Measurements from ENCODE around the gene AURKAIP1.
A peak's percentile ranks its signal among the peaks of the same experiment; 100 is the strongest.

Gene AURKAIP1

DNA sequence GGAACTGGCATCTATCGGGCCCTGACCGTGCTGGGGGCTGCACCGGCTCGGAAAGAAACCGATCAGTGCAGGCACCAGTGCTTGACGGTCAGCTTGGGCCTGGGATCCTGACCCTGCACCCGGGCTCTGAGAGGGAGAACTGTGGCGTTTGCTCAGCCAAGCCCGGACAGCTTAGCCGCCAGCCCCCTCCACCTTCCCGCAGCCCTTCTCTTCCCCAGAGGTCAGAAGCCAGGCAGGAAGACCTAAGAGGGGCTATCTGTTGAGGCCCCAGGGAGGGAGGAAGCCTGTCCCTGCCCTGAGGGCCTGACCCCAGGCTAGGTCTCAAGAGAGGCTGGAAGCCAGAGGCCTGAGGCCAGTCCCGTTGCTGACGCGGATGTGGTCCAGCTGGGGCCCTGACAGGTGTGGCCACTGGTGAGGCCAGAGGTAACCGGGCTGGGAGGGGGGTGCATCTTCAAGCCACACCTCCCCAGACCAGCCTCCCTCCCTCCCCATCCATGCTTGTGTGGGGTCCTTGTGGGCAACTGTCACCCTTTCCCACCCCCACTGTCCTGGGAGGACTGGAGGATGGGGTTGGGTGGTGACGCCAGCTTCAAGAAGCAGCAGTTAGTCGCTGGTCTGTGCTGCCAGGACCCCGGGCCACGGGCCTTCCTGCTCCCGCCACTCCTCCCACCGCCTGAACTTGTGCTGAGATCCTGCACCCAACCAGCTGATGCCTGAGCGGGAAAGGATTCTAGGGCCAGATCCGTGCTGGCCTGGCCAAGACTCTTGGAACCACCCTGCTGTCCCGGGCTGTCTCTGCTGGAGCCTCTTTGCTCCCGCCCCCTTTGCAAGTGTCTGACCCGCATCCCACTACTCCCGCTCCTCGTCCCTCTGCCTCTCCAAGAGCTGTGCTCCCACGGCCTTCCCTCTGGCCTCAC lies 23.2 kb downstream of the AURKAIP1 start:
- no peak for TF ChIP-seq JUND (IDR thresholded peaks at IDR 0.05; ENCODE audit: low read depth)
- in situ Hi-C loops (cut with HindIII; ENCODE audit: low pct_unique_long_range_greater_than_20kb, low sequenced_read_pairs) = no loop called here
- peak in 1 of 2 experiments; percentile 45 for DNase-seq (ENCODE audit: low read depth in 1 of 2, low spot score in 1 of 2)

DNA sequence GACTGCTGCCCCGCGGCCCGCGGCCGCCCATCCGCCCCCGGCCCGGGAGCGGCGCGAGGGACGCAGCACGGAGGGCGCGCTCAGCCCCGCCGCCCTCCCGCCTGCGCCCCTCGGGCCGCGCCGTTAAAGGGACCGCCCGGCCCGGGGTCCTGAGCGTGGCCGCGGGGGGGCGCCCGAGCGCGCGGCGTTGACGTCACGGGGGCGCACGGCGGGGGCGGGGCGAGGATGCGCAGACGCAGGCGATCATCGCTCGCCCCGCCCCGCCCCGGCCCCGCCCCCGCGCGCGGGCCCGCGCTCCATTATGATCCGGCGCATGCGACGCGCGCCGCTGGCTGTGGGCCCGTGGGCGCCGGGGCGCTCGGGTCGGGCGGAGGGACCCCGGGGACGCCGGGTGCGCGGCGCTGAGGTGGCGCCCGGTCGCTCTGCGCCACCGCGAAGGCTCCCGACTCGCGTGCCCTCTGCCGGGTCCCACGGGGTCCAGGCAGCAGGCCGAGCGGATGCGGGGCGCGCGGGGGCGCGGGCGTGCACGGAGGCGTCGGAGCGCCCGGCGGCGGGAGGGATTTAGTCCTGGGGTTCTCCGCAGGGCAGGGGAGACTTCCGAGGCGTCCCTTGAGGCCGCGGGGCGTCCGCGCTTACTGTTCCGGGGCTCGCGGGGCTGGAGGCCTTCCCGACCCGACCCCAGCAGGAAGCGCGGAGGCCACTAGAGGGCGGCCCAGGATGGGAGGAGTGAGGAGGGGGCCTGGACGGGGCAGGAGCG lies 25.6 kb downstream of the AURKAIP1 start, which contains the start of gene DVL1:
TSS of gene DVL1 (minus strand) at position 163 of the 757 bp plus-strand sequence. CDS start 353 bp downstream, outside the sequence.
- TF ChIP-seq JUND (IDR thresholded peaks at IDR 0.05; ENCODE audit: low read depth) = no peak
- in situ Hi-C loops (cut with HindIII; ENCODE audit: low pct_unique_long_range_greater_than_20kb, low sequenced_read_pairs) = no loop called here
- peak; percentile 56 to 65 for DNase-seq (ENCODE audit: low read depth in 1 of 2, low spot score in 1 of 2)

DNA sequence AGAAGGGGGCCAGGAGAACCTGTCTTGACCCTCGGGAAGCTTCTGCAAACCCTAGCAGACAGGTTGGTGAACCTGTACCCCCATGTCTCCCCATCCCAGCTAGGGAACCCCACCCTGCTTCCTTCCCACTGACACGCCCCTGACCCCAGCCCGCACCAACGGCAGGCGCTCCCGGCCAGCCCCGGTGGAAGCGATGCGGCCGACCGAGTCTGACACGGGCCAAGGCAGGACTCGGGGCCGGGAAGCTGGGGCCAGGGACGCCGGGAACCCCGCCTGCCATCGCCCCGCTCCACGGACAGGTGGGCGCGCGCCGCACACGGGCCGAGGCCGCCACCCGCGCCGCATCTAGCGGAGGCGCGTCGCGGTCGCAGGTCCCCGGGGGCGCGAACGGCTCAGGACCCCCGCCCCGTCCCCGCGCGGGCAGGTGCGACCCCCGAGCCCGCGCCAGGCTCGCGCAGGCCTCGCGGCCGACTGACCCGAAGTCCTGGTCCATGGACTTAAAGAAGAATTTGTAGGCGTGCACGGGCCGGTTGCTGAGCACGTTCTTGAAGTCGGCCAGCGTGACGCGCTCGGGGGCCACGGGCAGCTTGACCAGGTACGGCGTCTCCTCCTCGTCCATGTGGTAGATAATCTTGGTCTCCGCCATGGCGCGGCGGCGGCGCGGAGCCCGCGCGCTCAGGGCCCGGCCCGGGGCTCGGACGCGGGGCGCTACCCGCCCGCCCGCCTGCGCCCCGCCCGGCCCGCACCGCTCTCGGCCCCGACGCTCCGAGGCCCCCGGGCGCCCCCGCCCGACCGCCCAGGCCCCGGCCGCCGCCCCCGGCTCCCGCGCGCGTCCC lies 26.4 kb downstream of the AURKAIP1 start:
- in situ Hi-C loops (cut with HindIII; ENCODE audit: low pct_unique_long_range_greater_than_20kb, low sequenced_read_pairs) = no loop called here
- TF ChIP-seq JUND (IDR thresholded peaks at IDR 0.05; ENCODE audit: low read depth) = no peak
- DNase-seq (ENCODE audit: low read depth in 1 of 2, low spot score in 1 of 2) = peak in 1 of 2 experiments; percentile 55

DNA sequence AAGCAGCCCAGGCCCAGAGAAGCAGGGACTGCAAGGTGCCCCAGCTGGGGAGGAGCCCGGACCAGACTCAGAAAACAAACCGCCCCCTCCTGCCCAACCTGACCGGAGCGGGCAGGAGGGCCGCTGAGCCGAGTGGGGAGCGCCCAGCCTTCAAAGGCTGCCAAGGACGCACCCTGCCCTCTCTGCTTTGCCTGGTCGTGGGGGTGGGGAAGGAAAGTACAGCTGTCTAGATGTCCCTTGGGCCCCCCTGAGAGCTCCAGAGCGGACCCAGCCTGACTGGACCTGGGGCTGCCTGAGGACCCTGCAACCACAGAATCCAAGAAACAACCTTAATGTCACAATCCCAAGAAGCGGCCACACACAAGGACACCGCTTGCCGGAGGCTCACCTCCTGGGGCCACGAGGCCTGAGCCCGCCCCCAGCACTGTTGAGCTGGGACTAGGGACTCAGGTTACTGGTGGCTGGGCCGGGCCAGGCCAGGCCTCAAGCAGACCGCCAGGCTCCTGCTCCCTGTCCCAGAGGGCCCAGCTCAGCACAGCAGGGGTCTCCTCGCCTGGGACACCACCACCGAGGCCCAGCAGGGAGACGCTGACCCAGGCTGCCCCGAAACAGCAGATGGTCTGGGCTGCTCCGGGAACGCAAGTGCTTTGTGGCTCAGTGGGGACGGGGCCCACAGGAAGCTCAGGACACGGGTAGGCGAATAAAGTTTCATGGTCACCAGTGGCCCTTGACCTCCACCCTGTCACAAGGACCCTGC lies 27.2 kb downstream of the AURKAIP1 start:
- TF ChIP-seq JUND (IDR thresholded peaks at IDR 0.05; ENCODE audit: low read depth) = no peak
- in situ Hi-C loops (cut with HindIII; ENCODE audit: low pct_unique_long_range_greater_than_20kb, low sequenced_read_pairs) = no loop called here
- DNase-seq (ENCODE audit: low read depth in 1 of 2, low spot score in 1 of 2) = peak in 1 of 2 experiments; percentile 49

DNA sequence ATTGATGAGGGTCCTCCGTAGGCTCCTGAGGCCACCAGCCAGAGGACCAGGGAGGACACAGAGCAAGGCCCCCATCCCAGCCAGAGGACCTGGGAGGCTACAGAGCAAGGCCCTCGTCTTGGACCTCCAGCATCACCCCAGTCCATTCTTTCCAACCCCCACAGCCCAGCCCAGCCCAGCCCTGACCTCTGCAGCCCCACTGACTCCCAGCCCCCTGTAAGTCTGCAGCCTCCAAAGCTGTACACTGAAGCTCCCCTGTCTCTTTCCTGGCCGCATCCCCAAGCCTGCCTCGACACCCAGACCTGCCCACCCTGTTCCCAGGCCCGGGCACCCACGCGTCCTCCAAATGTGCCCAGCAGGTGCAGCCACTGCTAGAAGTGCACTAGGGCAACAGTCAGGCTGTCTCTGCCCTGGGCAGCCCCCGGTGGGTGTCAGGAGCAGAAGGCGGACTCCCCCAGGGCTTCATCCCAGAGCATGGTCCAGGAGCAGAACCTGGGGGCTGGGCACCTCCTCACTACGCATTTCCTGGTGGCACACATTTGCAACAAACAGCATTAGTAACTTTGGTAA lies 27.9 kb downstream of the AURKAIP1 start:
- in situ Hi-C loops (cut with HindIII; ENCODE audit: low pct_unique_long_range_greater_than_20kb, low sequenced_read_pairs) = no loop called here
- TF ChIP-seq JUND (IDR thresholded peaks at IDR 0.05; ENCODE audit: low read depth) = no peak

DNA sequence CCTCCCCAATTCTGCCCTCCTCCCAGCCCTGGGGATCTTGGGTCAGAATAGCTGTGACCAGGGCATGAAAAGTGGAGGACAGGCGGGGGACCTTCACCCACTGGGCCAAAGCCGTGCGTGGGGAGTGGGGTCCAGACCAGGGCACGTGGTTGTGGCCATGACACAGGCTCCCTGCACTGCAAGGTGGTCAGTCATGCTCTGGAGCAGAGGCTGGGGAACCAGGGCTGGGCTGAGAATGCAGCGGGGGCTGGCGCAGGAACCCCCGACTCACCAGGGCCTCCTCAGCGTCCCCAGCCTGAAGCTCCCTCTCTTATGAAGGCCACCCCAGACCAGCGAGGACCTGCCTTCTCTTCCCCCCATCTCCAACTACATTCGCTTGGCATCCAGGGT lies 28.5 kb downstream of the AURKAIP1 start:
- in situ Hi-C loops (cut with HindIII; ENCODE audit: low pct_unique_long_range_greater_than_20kb, low sequenced_read_pairs) = no loop called here
- TF ChIP-seq JUND (IDR thresholded peaks at IDR 0.05; ENCODE audit: low read depth) = no peak
- DNase-seq (ENCODE audit: low read depth in 1 of 2, low spot score in 1 of 2) = no peak

More for the DNA sequence above, 27.9 kb downstream of the AURKAIP1 start:
- DNase-seq (ENCODE audit: low read depth in 1 of 2, low spot score in 1 of 2) = no peak

DNA sequence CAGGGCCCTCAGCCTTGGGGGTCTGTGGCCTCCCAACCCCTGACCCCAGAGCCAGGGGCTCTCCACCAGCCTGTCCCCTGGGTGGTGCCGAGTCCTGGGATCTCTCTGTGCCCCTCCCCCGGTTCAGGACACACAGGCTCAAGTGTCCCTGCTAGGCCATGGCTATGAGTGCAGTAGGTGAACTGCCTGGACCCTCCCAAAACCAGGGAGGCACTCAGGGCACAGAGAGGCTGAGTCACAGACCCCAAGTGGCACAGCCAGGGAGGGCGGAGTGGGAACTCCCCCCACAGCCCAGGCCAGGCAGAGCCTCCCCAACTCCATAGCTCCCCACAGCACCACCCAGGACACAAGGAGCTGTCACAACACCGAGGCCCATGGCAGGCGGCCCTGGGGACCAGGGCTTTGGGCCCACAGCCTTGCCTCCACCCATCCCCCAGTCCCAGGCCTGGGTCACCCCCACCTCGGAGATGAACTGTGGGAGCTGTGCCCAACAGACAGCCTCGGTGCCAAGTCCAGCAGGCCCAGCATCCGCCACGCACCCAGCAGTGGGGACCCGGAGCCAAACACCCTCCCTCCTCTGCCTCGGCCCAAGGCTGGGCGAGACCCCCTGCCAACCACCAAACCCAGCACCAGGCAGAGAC lies 29.0 kb downstream of the AURKAIP1 start:
- TF ChIP-seq JUND (IDR thresholded peaks at IDR 0.05; ENCODE audit: low read depth) = no peak
- in situ Hi-C loops (cut with HindIII; ENCODE audit: low pct_unique_long_range_greater_than_20kb, low sequenced_read_pairs) = no loop called here
- DNase-seq (ENCODE audit: low read depth in 1 of 2, low spot score in 1 of 2) = no peak

DNA sequence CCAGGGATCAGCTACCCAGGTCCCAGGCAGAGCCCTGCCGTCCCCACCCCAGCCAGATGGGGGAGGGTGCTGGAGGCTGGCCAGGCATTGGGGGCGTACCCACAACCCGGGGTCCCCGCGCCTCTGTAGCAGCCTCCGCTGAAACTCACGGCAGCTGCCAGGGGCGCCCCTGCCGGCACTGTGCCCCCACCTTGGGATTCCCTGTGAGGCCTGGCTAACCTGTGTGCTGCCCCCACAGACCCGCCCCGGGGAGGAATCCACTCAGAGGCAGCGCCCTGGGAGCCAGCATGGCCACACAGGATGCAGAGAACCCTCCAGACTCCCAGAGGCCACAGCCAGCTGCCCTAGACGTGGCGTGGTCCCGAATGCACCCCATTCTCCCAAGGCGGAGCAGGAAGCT lies 29.6 kb downstream of the AURKAIP1 start:
- no peak for DNase-seq (ENCODE audit: low read depth in 1 of 2, low spot score in 1 of 2)
- in situ Hi-C loops (cut with HindIII; ENCODE audit: low pct_unique_long_range_greater_than_20kb, low sequenced_read_pairs) = no loop called here
- no peak for TF ChIP-seq JUND (IDR thresholded peaks at IDR 0.05; ENCODE audit: low read depth)

DNA sequence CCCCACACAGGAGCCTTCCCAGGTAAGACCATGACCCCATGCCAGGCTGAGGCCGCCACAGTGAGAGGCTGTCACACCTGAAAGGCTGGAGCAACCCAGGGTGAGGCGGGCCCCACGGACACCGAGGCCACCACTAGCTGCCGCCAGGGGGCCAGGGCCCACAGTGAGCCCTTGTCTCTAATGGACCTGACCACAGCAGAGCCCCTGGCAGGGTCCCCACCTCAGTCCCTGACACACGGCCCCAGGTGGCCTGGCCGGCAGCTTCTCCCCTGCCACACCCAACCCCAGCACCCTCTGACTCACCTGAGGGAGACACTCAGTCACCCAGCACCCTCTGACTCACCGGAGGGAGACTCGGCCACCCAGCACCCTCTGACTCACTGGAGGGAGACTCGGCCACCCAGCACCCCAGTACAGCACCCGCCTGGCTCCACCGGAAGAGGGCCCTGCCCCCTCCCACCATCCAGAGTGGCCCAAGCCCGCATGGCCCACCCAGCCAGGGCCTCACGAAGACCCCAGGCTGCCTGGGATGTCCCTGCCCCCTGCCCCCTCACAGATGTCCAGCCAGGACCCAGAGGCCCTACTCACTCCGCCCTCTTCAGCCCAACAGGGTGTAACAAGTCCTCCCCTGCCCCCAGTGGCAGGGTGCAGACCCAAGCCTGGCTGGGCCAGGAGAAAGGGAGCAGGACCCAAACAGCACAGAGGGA lies 30.2 kb downstream of the AURKAIP1 start:
- in situ Hi-C loops (cut with HindIII; ENCODE audit: low pct_unique_long_range_greater_than_20kb, low sequenced_read_pairs) = no loop called here
- TF ChIP-seq JUND (IDR thresholded peaks at IDR 0.05; ENCODE audit: low read depth) = no peak
- DNase-seq (ENCODE audit: low read depth in 1 of 2, low spot score in 1 of 2) = peak; percentile 69 to 80

DNA sequence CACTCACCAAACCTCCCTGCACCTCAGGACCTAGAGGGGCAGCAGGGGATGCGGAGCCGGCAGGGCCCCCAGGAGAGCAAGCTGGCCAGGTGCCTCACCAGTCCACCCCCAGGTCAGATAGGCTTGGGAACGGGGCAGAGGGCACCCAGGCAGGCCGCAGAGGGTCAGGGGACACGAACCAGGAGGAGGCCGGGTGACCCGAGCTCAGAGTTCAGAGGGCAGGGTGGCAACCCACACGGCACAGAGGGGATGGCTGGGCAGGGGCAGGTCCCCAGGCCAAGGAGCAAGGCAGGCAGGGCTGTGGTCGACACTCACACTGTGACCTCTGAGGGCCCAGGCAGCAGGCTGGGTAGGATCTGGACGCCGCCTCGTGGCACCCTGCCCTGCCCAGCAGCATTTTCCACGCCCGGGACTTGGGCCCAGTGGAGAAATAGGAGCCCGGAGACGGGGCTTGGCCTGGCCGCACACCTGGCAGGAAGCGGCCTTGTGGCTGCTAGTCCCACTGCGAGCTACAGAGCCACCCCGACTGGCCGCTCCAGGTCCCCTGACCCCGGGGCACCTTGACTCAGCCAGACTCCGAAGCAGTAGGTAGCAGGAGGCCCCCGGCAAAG lies 31.1 kb downstream of the AURKAIP1 start:
- peak in 1 of 2 experiments; percentile 49 for DNase-seq (ENCODE audit: low read depth in 1 of 2, low spot score in 1 of 2)
- TF ChIP-seq JUND (IDR thresholded peaks at IDR 0.05; ENCODE audit: low read depth) = no peak
- in situ Hi-C loops (cut with HindIII; ENCODE audit: low pct_unique_long_range_greater_than_20kb, low sequenced_read_pairs) = no loop called here
